Heart left ventricle (tissue), 13 donors: Measurements from ENCODE around the gene PGRMC1.

ENCODE experiments used
- POLR2A ChIP-seq, 2 donors: fragments of 450-650 bp; IDR thresholded peaks; one replicate each; pipeline ENCODE4 v1.6.1; 2017; ENCODE audit warnings: antibody characterized with exemption in 2 of 2, mild to moderate bottlenecking in 2 of 2, moderate library complexity in 2 of 2
- TF ChIP-seq, protein P1 (sequence below), 12 donors: fragments of 200-600 bp; sonication (generic) in 4 of 12; IDR thresholded peaks; one replicate each; pipeline versions ENCODE4 v1.5.0 to v1.8.0; 2018 to 2022; ENCODE audit warnings: antibody characterized with exemption in 12 of 12, mild to moderate bottlenecking in 5 of 12
- donor health status: ischemic (EF 13 %, LVEDD 7.1; RV severe dilation, severe dysfunction).
- donor health status: DM: no; HTN: yes; CAD: no.
- donor health status: DM: no; HTN: no; CAD: no.
- donor health status: ischemic (EF 25% LVEDD 6.9; RV normal size, moderate dysfunction).
- donor health status: ischemic (EF 25% LVEDD 5.7; RV mildly dilated, moderate dysfunction).
- donor health status: ischemic (EF 35%, LVEDD 5.7; RV mildly dilated, moderate dysfunction).
- donor health status: nonischemic (EF 11% LVEDD 7.7; RV severe dilation, severe dysfunction).
- donor health status: DM: yes; HTN: yes; CAD: no.
- donor health status: PGD.
- donor health status: ischemic (EF 29% LVEDD 5.4; RV normal size, mild dysfunction).
- donor health status: nonischemic (EF 23%, LVEDD 6.1; RV moderate dilation, normal function).

- TF ChIP-seq, protein P1, sequence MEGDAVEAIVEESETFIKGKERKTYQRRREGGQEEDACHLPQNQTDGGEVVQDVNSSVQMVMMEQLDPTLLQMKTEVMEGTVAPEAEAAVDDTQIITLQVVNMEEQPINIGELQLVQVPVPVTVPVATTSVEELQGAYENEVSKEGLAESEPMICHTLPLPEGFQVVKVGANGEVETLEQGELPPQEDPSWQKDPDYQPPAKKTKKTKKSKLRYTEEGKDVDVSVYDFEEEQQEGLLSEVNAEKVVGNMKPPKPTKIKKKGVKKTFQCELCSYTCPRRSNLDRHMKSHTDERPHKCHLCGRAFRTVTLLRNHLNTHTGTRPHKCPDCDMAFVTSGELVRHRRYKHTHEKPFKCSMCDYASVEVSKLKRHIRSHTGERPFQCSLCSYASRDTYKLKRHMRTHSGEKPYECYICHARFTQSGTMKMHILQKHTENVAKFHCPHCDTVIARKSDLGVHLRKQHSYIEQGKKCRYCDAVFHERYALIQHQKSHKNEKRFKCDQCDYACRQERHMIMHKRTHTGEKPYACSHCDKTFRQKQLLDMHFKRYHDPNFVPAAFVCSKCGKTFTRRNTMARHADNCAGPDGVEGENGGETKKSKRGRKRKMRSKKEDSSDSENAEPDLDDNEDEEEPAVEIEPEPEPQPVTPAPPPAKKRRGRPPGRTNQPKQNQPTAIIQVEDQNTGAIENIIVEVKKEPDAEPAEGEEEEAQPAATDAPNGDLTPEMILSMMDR (IDR thresholded peaks at IDR 0.05) = no peak
- no peak for TF ChIP-seq POLR2A (IDR thresholded peaks at IDR 0.05)
These were observed 13.8 kb downstream of the PGRMC1 start for GRCh38 chrX:119249891-119250290.
